GM18868 (cell line): ENCODE results near the gene NPNT.
"Not testable (repeated sequence)": the region's sequence is repeated elsewhere in the genome, so short reads cannot be mapped to it uniquely, and the experiment has no call there.

Experiments
- ATAC-seq: cut with Tn5 transposase; IDR thresholded peaks from one replicate; pipeline ENCODE4 v1.9.1; 2021; ENCODE audit warnings: mild to moderate bottlenecking, moderate library complexity; ENCODE audit not compliant: unreplicated experiment

NPNT gene, protein sequence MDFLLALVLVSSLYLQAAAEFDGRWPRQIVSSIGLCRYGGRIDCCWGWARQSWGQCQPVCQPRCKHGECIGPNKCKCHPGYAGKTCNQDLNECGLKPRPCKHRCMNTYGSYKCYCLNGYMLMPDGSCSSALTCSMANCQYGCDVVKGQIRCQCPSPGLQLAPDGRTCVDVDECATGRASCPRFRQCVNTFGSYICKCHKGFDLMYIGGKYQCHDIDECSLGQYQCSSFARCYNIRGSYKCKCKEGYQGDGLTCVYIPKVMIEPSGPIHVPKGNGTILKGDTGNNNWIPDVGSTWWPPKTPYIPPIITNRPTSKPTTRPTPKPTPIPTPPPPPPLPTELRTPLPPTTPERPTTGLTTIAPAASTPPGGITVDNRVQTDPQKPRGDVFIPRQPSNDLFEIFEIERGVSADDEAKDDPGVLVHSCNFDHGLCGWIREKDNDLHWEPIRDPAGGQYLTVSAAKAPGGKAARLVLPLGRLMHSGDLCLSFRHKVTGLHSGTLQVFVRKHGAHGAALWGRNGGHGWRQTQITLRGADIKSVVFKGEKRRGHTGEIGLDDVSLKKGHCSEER

GRCh38 chr4:105894660-105895582 lies at the start of gene NPNT:
TSS of gene NPNT (plus strand) at chr4:105895471. CDS start at chr4:105895653, 182 bp downstream.
- peak; percentile 68 for ATAC-seq

GRCh38 chr4:105845559-105845958 lies 49.7 kb upstream of the NPNT start:
- ATAC-seq: no peak

GRCh38 chr4:105848359-105848758 lies 46.9 kb upstream of the NPNT start:
- ATAC-seq: not testable (repeated sequence)

DNA sequence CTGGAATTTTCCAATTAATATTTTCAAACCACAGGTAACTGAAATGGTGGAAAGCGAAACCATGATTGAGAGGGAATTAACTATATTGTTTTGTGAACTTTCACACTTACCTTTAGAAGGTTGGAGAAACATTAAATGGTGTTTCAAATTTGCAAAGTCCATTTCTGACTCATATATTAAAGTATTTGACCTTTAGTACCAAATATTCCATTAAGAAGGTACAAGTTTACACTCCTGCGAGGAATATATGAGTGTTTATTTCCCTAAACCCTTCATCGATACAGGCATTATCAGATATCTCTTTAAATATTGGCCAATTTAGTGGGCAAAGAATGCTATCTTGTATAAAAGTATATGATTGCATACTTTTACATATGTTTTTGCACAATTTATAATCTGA lies 44.1 kb upstream of the NPNT start:
- ATAC-seq: no peak

- ATAC-seq: not testable (repeated sequence)
These were observed 43.0 kb upstream of the NPNT start for GRCh38 chr4:105852230-105852629.

DNA sequence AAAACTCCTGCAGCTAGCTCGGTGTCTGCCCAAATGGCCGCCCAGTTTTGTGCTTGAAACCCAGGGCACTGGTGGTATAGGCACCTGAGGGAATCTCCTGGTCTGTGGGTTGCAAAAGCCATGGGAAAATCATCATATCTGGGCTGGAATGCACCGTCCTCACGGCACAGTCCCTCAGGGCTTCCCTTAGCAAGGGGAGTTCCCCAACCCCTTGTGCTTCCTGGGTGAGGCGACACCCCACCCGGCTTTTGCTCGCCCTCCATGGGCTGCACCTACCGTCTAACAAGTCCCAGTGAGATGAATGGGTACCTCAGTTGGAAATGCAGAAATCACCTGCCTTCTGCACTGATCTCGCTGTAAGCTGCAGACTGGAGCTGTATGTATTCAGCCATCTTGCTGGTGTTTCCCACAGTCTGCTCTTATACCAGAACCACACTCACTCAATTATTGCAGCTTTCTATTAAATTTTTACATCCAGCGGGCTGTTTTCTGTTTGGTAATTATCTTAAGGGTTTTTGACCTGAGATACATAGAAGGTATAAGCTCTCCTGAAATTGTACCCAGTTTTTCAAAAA lies 36.7 kb upstream of the NPNT start:
- peak; percentile 82 for ATAC-seq

DNA sequence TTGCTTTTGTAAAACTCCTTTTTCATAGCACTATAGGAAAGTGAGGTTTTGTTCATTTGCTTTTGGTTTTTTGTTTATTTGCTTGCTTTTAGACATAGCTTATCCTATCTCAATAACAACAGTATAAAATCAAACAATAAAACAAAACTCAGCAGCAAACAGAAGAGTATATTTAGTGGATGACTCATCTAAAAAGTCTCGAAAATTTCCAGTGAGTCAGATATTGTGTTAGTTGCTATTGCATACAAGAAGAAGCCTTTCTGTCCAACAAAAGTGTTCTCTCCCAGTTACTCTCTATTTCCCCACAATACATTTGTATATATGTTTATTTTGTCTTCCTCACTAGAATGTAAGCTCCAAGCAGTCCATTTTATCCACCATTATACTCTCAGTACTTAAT lies 36.0 kb upstream of the NPNT start:
- peak; percentile 86 for ATAC-seq

DNA sequence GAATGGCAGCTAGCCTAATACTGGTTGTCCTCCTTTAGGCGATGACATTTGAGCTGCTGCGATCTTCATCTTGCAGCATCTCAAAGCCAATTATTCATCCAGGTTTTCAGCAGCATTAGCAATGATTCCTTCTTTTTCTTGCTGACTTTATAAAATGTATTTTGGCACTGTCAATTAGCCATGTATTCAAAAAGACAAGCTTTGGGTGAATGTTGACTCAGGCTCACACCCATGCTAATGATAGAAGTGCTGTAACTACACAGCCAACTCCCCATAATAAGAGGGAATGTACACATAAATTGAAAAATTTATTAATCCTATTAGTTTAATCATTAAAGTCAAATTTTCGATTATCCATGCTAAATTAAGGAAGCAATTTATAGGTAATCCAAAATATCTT lies 24.3 kb upstream of the NPNT start:
- no peak for ATAC-seq

DNA sequence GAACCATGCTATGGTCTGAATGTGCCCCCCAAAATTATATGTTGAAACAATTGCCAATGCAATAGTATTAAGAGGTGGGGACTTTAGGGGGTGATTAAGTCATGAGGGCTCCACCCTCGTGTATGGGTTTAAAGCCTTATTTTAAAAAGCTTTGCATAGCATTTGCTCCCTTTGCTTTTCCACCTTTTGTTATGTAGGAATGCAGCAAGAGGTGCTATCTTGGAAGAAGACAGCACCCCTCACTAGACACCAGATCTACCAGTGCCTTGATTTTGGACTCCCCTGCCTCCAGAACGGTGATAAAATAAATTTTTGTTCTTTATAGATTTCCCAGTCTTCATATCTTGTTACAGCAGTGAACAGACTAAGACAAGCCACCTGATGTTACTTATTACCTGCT lies 23.3 kb upstream of the NPNT start:
- ATAC-seq: no peak

DNA sequence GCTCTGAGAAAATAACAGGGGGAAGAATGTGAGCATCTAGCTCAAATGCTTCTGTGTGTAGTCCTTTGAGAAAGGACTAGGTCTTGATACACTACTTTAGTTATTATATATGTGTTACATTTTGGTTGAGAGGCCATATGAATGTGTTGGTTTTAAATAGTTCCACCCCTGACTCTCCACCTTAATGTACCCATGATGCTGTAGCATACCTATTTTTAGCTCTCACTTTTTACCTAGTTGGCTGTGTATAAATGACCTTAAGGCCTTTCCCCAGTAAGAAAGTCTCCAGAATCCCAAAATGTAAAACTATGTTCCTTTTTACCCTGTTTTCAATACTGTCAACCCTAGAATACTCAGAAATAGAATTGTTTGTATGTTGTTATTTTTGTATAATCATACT lies 20.0 kb upstream of the NPNT start:
- no peak for ATAC-seq

GRCh38 chr4:105878668-105879067 lies 16.6 kb upstream of the NPNT start:
- no peak for ATAC-seq

GRCh38 chr4:105887508-105887907 lies 7.8 kb upstream of the NPNT start:
- no peak for ATAC-seq

- peak; percentile 45 for ATAC-seq
These were observed 551 bp downstream of the NPNT start for GRCh38 chr4:105895583-105896460.

DNA sequence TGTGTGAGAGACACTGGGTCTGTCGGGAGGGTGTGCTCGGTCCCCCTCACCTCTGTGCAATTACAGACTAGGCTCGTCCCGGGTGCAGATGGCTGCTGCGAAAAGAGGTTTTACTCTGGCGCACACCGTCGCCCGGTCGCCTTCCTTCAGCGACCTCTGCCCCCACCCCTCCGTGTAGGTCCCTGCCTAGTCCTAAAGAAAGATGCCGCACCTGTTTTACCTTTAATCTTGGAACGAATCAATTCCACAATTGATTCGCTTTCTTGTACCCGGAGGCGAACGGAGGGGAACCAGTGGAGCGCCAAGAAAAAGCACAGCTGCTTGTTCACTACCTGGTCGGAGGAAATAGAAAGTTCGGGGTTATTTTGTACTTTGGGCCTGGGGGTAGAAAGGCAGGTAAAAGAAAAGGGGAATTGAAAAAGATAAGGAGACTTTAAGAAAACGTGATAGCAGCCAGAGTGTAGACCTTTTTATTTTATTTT lies 1.2 kb downstream of the NPNT start:
- peak; percentile 11 for ATAC-seq

- ATAC-seq: no peak
These were observed 1.9 kb downstream of the NPNT start for GRCh38 chr4:105896984-105897775.

GRCh38 chr4:105900541-105900940 lies 5.3 kb downstream of the NPNT start:
- ATAC-seq: no peak

DNA sequence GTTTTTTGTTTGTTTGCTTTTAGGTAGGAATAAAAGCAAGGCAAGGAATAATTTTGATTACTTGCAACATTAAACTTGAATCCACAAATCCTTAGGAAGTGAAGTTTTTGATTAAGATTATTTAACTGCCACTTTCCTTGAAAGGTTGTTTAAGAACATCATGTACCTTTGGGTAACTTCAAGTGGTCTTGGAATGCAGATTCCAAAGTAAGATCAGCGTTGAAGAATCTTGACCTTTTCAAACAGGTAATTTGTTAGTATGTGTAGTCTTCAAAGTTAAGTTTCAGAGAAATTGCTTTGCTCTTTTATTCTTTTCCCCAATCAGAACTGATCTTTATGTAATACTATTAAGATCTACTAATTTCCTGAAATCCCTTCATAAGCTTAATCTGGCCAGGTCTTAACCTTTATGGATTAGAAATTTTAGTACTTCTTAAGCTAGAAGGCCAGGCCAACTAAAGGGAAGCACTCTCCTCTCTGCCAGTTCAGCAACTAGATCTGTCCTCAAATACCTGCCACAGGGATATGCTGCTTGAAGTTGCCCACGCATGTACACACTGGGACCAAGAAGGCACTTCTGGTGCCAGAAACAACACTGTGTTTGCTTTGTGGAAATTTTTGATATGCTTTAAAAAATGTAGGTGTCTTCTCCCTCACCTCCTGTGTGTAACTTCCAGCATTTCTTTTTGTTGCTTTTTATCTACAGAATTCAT lies 7.4 kb downstream of the NPNT start:
- no peak for ATAC-seq

DNA sequence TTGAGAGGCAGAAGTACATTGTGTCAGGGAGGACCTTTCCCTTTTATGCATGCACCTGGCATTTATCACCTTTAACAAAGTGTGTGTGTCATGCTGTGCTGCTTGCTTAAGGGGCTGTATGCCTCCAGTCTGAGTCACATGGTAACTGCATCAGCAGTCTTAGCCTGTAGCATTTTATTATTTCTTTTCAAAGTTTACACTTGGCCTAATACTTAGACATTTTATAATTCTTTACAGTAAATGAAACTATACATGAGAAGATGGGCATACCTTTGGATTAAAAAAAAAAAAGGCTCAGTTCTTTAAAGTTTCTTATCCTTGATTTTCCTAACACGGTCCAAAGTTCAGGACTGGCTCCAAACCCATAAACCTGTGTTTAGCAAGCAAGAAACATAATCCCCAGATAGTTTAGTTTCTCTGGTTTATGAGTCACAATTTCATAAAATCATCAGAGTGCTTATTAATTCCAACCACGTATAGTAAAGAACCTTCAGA lies 14.6 kb downstream of the NPNT start:
- ATAC-seq: peak; percentile 76
